Neuronal stem cell (in vitro differentiated cells): Measurements from ENCODE around the gene RPS6KA2.

ENCODE experiments used
- DNase-seq: peaks from one replicate; pipeline ENCODE4 v3.0.0-alpha.2; 2013; ENCODE audit warnings: low spot score
- H2AFZ ChIP-seq: one replicate; pipeline ENCODE4 v1.6.1; 2013; ENCODE audit warnings: mild to moderate bottlenecking, low read length, inconsistent platforms
- H2AK5ac ChIP-seq: 2 replicates; pipeline ENCODE4 v1.6.1; 2013; ENCODE audit warnings: low read depth, mild to moderate bottlenecking, inconsistent platforms, low read length, moderate library complexity, mixed read lengths
- H2BK120ac ChIP-seq: 2 replicates; pipeline ENCODE4 v1.6.1; 2013; ENCODE audit warnings: low read depth, mild to moderate bottlenecking, inconsistent platforms, low read length, moderate library complexity, mixed read lengths
- H2BK12ac ChIP-seq: one replicate; pipeline ENCODE4 v1.6.1; 2013; ENCODE audit warnings: low read length, inconsistent platforms
- H2BK15ac ChIP-seq: 2 replicates; pipeline ENCODE4 v1.6.1; 2013; ENCODE audit warnings: mild to moderate bottlenecking, low read length, inconsistent platforms, mixed read lengths
- H2BK5ac ChIP-seq: one replicate; pipeline ENCODE4 v1.6.1; 2013; ENCODE audit warnings: inconsistent platforms, mild to moderate bottlenecking, low read length, moderate library complexity
- H3K14ac ChIP-seq: one replicate; pipeline ENCODE4 v1.6.1; 2013; ENCODE audit warnings: low read length, inconsistent platforms
- H3K18ac ChIP-seq: 2 replicates; pipeline ENCODE4 v1.6.1; 2013; ENCODE audit warnings: low read length, inconsistent platforms
- H3K23ac ChIP-seq: 2 replicates; pipeline ENCODE4 v1.6.1; 2013; ENCODE audit warnings: low read depth, mild to moderate bottlenecking, mixed read lengths, low read length, inconsistent platforms; ENCODE audit not compliant: poor library complexity
- H3K27ac ChIP-seq: replicated peaks from 3 replicates; pipeline ENCODE4 v1.5.1; 2013; ENCODE audit warnings: low read length, inconsistent platforms
- H3K27me3 ChIP-seq, 3 experiments: 2 replicates each; pipeline ENCODE4 v1.6.1; 2013; ENCODE audit warnings: low read length in 3 of 3, mild to moderate bottlenecking in 2 of 3, inconsistent platforms in 1 of 3, low read depth in 1 of 3, mixed read lengths in 1 of 3, moderate library complexity in 1 of 3; ENCODE audit not compliant: control insufficient read depth in 3 of 3, insufficient read depth in 3 of 3
- H3K36me3 ChIP-seq, 2 donors: replicated peaks in 1 of 2; 2 replicates each; pipeline ENCODE4 v1.6.1; 2013; ENCODE audit warnings: low read length in 2 of 2; ENCODE audit not compliant: control insufficient read depth in 2 of 2, insufficient read depth in 2 of 2
- H3K4ac ChIP-seq: 2 replicates; pipeline ENCODE4 v1.6.1; 2013; ENCODE audit warnings: inconsistent platforms, mild to moderate bottlenecking, low read length, moderate library complexity
- H3K4me1 ChIP-seq, 2 donors: 1 replicate in 1 of 2; 2 replicates in 1 of 2; pipeline ENCODE4 v1.6.1; 2013; ENCODE audit warnings: low read length in 2 of 2, low read depth in 1 of 2; ENCODE audit not compliant: control insufficient read depth in 2 of 2, insufficient read depth in 1 of 2
- H3K4me2 ChIP-seq: one replicate; pipeline ENCODE4 v1.6.1; 2013; ENCODE audit warnings: mild to moderate bottlenecking, low read length, inconsistent platforms; ENCODE audit not compliant: insufficient read depth, poor library complexity, severe bottlenecking
- H3K4me3 ChIP-seq, 2 donors: 2 replicates each; pipeline ENCODE4 v1.5.1; 2013; ENCODE audit warnings: low read length in 2 of 2, mild to moderate bottlenecking in 2 of 2, inconsistent platforms in 1 of 2, moderate library complexity in 1 of 2
- H3K79me1 ChIP-seq: one replicate; pipeline ENCODE4 v1.6.1; 2013; ENCODE audit warnings: low read depth, mild to moderate bottlenecking, inconsistent platforms, low read length, moderate library complexity
- H3K9ac ChIP-seq: one replicate; pipeline ENCODE4 v1.6.1; 2013; ENCODE audit warnings: mild to moderate bottlenecking, low read depth, low read length, inconsistent platforms; ENCODE audit not compliant: poor library complexity
- H3K9me3 ChIP-seq, 2 donors: replicated peaks in 1 of 2; 2 replicates each; pipeline versions ENCODE3 to v1.6.1; 2013; ENCODE audit warnings: low read length in 2 of 2, mild to moderate bottlenecking in 2 of 2, inconsistent platforms in 1 of 2, low read depth in 1 of 2, mixed read lengths in 1 of 2, moderate library complexity in 1 of 2; ENCODE audit not compliant: control insufficient read depth in 2 of 2, insufficient read depth in 1 of 2
- H4K8ac ChIP-seq: one replicate; pipeline ENCODE4 v1.6.1; 2013; ENCODE audit warnings: low read depth, mild to moderate bottlenecking, inconsistent platforms, low read length, moderate library complexity
- H4K91ac ChIP-seq: one replicate; pipeline ENCODE4 v1.6.1; 2013; ENCODE audit warnings: low read length, low read depth, mild to moderate bottlenecking, inconsistent platforms; ENCODE audit not compliant: poor library complexity
- WGBS, 2 donors: extraction: QIAGEN DNeasy Blood & Tissue Kit; methylation state at CpG; one replicate each; pipeline ENCODE4 v1.1.7; 2013; ENCODE audit warnings: missing lambda C conversion rate in 2 of 2, mixed read lengths in 1 of 2; ENCODE audit not compliant: insufficient read length in 2 of 2, insufficient replicate concordance in 1 of 2; ENCODE audit errors: extremely low coverage in 2 of 2; 5-methylcytosine and 5-hydroxymethylcytosine counted together

RPS6KA2 gene

DNA sequence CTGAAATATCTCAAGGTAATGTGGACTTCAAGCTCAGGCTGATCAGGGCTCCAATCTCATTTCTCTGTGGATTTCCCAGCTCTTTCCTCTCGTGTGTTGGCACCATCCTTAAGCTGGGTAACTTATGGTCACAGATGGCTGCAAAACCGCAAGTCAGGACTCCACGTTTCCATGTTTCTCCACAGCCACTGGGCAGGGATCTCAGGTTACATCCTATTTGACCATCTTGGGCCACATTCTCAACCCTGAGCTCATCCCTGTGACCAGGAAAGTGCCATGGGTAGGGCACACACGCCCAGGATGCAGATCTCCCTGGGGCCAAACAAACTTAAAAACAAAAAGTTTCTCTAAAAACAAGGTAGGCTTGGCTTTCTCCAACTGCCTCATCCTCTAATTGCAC lies 15.4 kb downstream of the RPS6KA2 start:
- H2BK12ac ChIP-seq: no peak overlapping the region
- no peak overlapping the region for H3K27ac ChIP-seq
- H3K4ac ChIP-seq: no peak overlapping the region
- H2BK5ac ChIP-seq: no peak overlapping the region
- no peak overlapping the region for H3K18ac ChIP-seq
- no peak overlapping the region for H4K8ac ChIP-seq
- no peaks in the 10 kb centered on the region for H3K9me3 ChIP-seq
- H2AK5ac ChIP-seq: no peak overlapping the region
- no peak overlapping the region for H3K9ac ChIP-seq
- H2BK15ac ChIP-seq: no peak overlapping the region
- no peak overlapping the region for H3K4me2 ChIP-seq
- no peaks in the 10 kb centered on the region for H3K27me3 ChIP-seq
- no peak overlapping the region for H4K91ac ChIP-seq
- H3K23ac ChIP-seq: no peak overlapping the region
- no peak overlapping the region for H3K14ac ChIP-seq
- no peak overlapping the region for H2AFZ ChIP-seq
- H3K4me1 ChIP-seq: peaks cover 0 to 17% of the 10 kb centered on the region in 2 donors
- no CpG with 5 or more reads among the region's 4 CpGs for WGBS, 2 donors
- peaks cover 0 to 12% of the 10 kb centered on the region in 2 donors for H3K36me3 ChIP-seq
- DNase-seq: no peak
- no peak overlapping the region for H2BK120ac ChIP-seq
- H3K4me3 ChIP-seq: no peak overlapping the region
- H3K79me1 ChIP-seq: peaks cover 6% of the 10 kb centered on the region

DNA sequence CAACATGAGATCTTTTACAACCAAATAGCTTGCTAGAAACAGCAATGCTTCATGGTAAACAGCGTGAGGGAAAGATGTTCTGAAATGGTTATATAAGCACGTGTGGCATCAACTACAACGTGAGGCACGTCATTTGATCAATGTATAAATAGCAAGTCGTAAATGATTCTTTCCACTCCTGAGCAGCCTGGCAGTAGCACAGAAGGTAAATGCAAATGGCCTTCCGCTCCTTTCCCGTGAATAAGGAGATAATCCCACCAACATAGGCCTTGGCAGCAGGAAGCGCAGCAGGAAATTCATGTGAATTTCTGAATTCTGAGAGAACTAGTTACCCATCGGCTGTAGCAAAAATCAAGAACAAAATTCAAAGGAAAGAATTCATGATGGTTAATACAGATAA lies 17.0 kb downstream of the RPS6KA2 start:
- Histone ChIP-seq H3K9ac (no peak overlapping the region), H3K4me1 (peaks cover 0 to 10% of the 10 kb centered on the region in 2 donors), H3K9me3 (no peaks in the 10 kb centered on the region), H3K18ac (no peak overlapping the region), H3K4me2 (no peak overlapping the region), H3K79me1 (peaks cover 2% of the 10 kb centered on the region), H4K91ac (no peak overlapping the region), H3K27me3 (no peaks in the 10 kb centered on the region), H2AK5ac (no peak overlapping the region), H3K23ac (no peak overlapping the region), H3K36me3 (peaks cover 0 to 10% of the 10 kb centered on the region in 2 donors), H2BK15ac (no peak overlapping the region), H2BK12ac (no peak overlapping the region), H2BK5ac (no peak overlapping the region), H3K4ac (no peak overlapping the region), H2AFZ (no peak overlapping the region), H3K27ac (no peak overlapping the region), H2BK120ac (no peak overlapping the region), H3K4me3 (no peak overlapping the region), H4K8ac (no peak overlapping the region), H3K14ac (no peak overlapping the region)
- WGBS, 2 donors: no CpG with 5 or more reads among the region's 9 CpGs
- DNase-seq: no peak

DNA sequence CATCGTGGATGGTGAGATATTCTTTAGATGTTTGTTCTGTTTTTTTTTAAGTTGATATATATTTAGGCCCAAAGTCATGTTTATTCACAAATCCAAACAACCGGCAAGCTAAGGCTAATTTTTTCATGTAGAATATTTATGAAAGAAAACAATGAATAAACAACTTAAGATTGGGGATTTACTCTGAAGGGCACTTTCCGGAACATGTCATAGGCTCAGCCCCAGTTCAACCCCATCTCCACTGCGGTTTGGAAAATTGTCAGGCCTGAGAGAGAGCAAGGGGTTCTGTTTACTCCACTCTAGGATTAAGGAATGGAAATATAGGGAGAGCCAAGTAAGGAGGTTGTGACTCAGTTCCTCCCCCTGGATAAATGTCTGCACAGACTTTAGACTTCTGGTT lies 18.3 kb downstream of the RPS6KA2 start:
- H4K8ac ChIP-seq: no peak overlapping the region
- H2AK5ac ChIP-seq: no peak overlapping the region
- peaks cover 2% of the 10 kb centered on the region for H3K79me1 ChIP-seq
- no peak overlapping the region for H3K14ac ChIP-seq
- H3K4me3 ChIP-seq: no peak overlapping the region
- no peak overlapping the region for H4K91ac ChIP-seq
- H2BK5ac ChIP-seq: no peak overlapping the region
- H2AFZ ChIP-seq: no peak overlapping the region
- no peak overlapping the region for H2BK15ac ChIP-seq
- no peak overlapping the region for H3K4me2 ChIP-seq
- no peak overlapping the region for H3K27ac ChIP-seq
- H3K4me1 ChIP-seq: peaks cover 0 to 4% of the 10 kb centered on the region in 2 donors
- peaks cover 0 to 1% of the 10 kb centered on the region in 2 donors for H3K9me3 ChIP-seq
- no peak overlapping the region for H3K23ac ChIP-seq
- DNase-seq: no peak
- no peak overlapping the region for H2BK12ac ChIP-seq
- peaks cover 0 to 10% of the 10 kb centered on the region in 2 donors for H3K36me3 ChIP-seq
- H3K9ac ChIP-seq: no peak overlapping the region
- WGBS, 2 donors: no CpG with 5 or more reads among the region's 4 CpGs
- no peak overlapping the region for H3K18ac ChIP-seq
- H3K27me3 ChIP-seq: no peaks in the 10 kb centered on the region
- H3K4ac ChIP-seq: no peak overlapping the region
- H2BK120ac ChIP-seq: no peak overlapping the region

DNA sequence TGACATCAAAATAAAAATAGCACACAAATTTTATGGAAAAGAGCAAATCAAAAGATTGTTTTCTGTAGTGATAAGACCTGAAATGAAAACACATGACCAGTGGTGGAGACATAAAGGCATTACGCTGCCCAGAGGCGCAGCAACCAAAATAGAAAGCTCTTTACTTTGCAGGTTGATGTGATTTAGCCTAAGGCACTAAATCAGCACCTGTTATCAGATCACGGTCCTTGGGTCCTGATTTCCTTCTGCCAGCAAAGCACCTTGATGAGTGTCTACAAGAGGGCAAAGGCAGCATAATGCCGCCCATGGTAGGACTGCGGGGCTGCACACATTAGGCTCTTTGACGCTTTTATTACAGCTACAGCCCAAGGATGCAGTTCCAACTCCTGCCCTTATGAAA lies 21.3 kb downstream of the RPS6KA2 start:
- no peak overlapping the region for H3K27ac ChIP-seq
- no peak overlapping the region for H2AFZ ChIP-seq
- no peak overlapping the region for H3K4me2 ChIP-seq
- H3K4ac ChIP-seq: no peak overlapping the region
- H4K8ac ChIP-seq: no peak overlapping the region
- no CpG with 5 or more reads among the region's 6 CpGs for WGBS, 2 donors
- H2BK12ac ChIP-seq: no peak overlapping the region
- H3K9me3 ChIP-seq: peaks cover 1 to 19% of the 10 kb centered on the region in 2 donors
- H2BK15ac ChIP-seq: no peak overlapping the region
- H3K4me3 ChIP-seq: no peak overlapping the region
- H3K27me3 ChIP-seq: no peaks in the 10 kb centered on the region
- no peak overlapping the region for H2BK5ac ChIP-seq
- DNase-seq: no peak
- no peak overlapping the region for H4K91ac ChIP-seq
- H3K79me1 ChIP-seq: peaks cover 7% of the 10 kb centered on the region
- H3K18ac ChIP-seq: no peak overlapping the region
- H2BK120ac ChIP-seq: no peak overlapping the region
- H3K36me3 ChIP-seq: peaks cover 0 to 13% of the 10 kb centered on the region in 2 donors
- no peak overlapping the region for H3K14ac ChIP-seq
- no peak overlapping the region for H3K9ac ChIP-seq
- H2AK5ac ChIP-seq: no peak overlapping the region
- H3K23ac ChIP-seq: no peak overlapping the region
- peaks cover 0 to 2% of the 10 kb centered on the region in 2 donors for H3K4me1 ChIP-seq
